Measurements from ENCODE around the gene TFCP2. TPM values are rescaled to one million over a fixed set of nuclear protein-coding genes. Genes with fewer than 3 reads are reported as not detected.

TFCP2 gene
- total RNA-seq, result 7.8 and 8.0 TPM in 2 replicates

GRCh38 chr12:51172515-51173431, at the start of gene TFCP2:
TSS of gene TFCP2 (minus strand) at chr12:51173135. CDS start at chr12:51172422, 713 bp downstream.

GRCh38 chr12:51217968-51218606, 45.2 kb upstream of the TFCP2 start, which contains the start of gene POU6F1:
TSS of gene POU6F1 (minus strand) at chr12:51218062. CDS start at chr12:51206836, 11,226 bp downstream.

GRCh38 chr12:51083126-51083833, 89.7 kb downstream of the TFCP2 start, which contains the start of gene CSRNP2:
TSS of gene CSRNP2 (minus strand) at chr12:51083596. CDS start at chr12:51076561, 7,035 bp downstream.

GRCh38 chr12:51047655-51048540, 125.0 kb downstream of the TFCP2 start, which contains the start of gene LETMD1:
TSS of gene LETMD1 (plus strand) at chr12:51048327. CDS start at chr12:51048357, 30 bp downstream.

Other genes starting within 250 kb of the TFCP2 start
- gene HIGD1C, start 220.6 kb downstream of the TFCP2 start, total RNA-seq, result not detected in 2 replicates
- gene SLC11A2, start 146.8 kb downstream of the TFCP2 start, total RNA-seq, result 52.1 and 63.4 TPM in 2 replicates
- 23.9 and 32.4 TPM in 2 replicates for gene LETMD1, start 124.8 kb downstream of the TFCP2 start, total RNA-seq
- 16.2 and 18.7 TPM in 2 replicates for gene CSRNP2, start 89.5 kb downstream of the TFCP2 start, total RNA-seq
- gene POU6F1, start 44.9 kb upstream of the TFCP2 start, total RNA-seq, result 0.99 and 1.7 TPM in 2 replicates
- 48.5 TPM in 2 replicates for gene DAZAP2, start 65.7 kb upstream of the TFCP2 start, total RNA-seq
- gene SMAGP, start 97.3 kb upstream of the TFCP2 start, total RNA-seq, result 10.2 and 13.4 TPM in 2 replicates
- gene BIN2, start 151.0 kb upstream of the TFCP2 start, total RNA-seq, result not detected in 2 replicates
- gene CELA1, start 173.5 kb upstream of the TFCP2 start, total RNA-seq, result not detected in 2 replicates
- 76.9 and 80.1 TPM in 2 replicates for gene GALNT6, start 218.3 kb upstream of the TFCP2 start, total RNA-seq

Data from endothelial cell of coronary artery (primary cell).